Measurements from ENCODE around the gene CHST6. TPM values are rescaled to one million over a fixed set of nuclear protein-coding genes. Genes with fewer than 3 reads are reported as not detected.
"Not testable (repeated sequence)": the region's sequence is repeated elsewhere in the genome, so short reads cannot be mapped to it uniquely, and the experiment has no call there.

CHST6 gene
- total RNA-seq, 1 donor from 2014 or later, result 0.64 TPM

DNA sequence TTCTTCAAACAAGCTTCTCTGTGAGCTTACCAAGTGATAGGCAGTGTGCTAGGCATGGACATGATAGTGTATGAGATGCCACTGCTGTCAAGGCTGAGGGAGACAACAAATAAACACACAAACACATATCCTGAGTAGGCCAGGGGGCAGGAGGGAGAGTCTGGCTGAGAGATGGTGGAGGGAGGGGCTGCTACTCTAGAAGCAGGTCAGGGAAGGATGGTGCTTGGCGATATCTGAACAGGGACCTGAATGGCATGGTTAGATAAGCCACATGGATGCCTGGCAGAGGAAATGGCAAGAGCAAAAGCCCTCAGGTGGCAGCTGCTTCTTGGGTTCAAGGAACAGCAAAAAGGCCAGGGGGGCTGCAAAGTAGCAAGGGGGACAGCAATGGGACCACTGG, 8.6 kb upstream of the CHST6 start:
- no peak for DNase-seq (ENCODE audit: low read depth in 2 of 2)

GRCh38 chr16:75502916-75503605, 7.8 kb upstream of the CHST6 start:
- no peak for DNase-seq (ENCODE audit: low read depth in 2 of 2)

DNA sequence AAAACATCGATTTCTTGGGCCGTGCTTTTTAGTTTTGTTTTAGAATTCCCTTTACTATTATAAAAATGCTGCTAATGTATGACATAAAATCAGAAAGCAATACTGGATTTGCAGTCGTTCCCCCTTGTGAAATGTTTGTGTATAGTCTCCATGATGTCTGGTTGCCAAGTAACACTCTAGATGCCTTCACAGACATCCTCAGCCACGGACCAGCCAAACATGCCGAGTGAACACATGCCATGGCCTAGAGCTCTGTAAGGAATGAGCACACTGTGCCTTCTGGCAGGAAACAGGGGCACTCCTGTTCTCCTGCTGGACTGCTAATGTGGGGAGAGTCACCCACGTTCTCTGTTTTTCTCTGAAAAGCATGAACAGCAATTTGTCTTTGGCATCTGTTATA, 6.6 kb upstream of the CHST6 start:
- DNase-seq (ENCODE audit: low read depth in 2 of 2), result not testable (repeated sequence)

GRCh38 chr16:75501359-75501758, 6.1 kb upstream of the CHST6 start:
- DNase-seq (ENCODE audit: low read depth in 2 of 2), result no peak

DNA sequence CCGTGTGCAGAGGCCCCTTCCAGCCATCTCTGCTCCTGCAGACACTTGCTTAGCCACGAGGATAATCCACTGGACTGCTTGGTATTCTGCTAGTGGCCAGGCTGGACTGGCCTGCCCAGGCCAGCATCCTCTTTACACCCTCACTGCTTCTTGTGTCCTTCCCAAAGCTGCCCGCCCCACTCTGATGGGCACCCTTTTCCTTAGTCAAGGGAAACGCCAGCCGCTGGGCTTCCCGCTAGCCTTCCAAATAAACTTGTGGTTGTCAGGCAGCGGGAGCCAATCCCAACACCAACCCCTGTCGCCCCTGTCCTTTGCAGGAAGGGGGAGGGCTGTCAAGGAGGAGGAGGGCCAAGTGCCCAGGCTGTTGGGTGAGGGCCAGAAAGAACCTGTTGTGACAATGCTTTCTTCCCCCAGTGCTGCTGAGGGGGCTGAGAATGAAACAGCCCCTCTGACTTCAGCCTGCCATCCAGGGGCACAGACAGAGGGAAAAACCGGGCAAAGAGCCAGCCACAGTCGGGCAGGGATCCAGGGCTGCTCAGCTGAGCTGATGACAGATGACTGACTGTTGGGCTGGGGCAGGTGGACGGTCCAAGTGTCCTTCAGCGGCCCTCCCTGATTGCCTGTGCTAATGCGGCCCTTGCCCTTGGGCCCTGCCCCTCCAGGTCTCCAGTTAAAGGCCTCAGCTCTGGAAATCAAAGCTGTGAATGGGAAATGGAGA, 3.5 kb upstream of the CHST6 start:
- peak; percentile 48 to 70 for DNase-seq (ENCODE audit: low read depth in 2 of 2)

- DNase-seq (ENCODE audit: low read depth in 2 of 2), result no peak
These were observed 2.3 kb upstream of the CHST6 start for GRCh38 chr16:75497558-75497957.

DNA sequence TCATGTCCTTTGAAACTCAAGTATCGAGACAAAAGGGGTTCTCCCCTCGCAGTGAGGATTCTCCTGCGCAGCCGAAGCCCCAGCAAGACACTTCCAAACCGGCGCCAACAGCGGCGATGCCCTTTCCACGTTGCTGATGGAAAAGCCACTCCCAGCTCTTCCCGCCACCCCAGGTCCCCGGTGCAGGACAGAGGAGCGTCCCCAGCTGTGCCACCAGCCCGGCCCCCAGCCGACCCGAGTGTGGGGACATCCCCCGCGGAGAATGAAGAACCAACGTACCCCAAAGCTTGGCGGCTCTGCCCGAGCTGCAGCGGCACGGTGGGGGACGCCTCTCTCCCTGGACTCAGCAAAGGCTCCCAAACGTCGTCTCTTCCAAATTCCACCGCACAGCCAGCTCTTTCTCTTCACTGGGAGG, 573 bp downstream of the CHST6 start:
- no peak for DNase-seq (ENCODE audit: low read depth in 2 of 2)

DNA sequence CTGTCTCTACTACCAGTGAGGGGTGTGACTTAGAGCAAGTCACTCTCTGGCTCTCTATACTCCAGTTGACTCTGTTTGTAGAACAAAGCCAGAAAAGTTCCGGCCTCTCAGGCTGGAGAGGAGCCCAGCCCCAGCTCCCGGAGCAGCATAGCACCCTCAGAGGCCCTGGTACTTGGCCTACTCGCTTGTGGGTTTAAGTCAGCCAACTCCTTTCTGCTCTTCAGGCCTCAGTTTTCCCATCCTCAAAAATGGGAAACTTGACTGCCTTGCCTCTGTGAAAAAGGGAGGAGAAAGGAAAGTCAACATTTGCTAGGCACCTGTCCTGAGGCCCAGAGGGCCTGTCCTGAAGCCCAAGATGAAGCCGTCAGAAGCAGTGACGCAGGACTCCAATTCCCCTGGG, 1.1 kb downstream of the CHST6 start:
- no peak for DNase-seq (ENCODE audit: low read depth in 2 of 2)

DNA sequence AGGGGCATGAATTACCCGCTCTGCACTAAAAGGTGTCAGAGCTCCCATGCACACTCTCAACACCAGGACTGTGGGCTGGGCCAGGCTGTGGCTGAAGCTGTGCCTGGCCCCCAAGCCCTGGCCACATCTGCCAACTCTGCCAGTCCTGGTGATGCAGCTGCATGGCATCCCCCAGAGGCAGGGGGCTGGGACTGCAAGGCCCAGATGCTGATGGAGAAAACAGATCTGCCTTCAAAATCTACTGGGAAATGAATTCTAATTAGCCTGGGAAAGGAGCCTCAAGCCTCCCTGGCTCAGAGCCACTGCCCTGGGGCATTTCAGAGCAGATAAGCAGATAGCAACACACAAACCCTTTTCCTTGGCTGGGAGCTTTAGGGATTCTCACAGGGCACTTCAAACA, 3.4 kb downstream of the CHST6 start:
- DNase-seq (ENCODE audit: low read depth in 2 of 2), result no peak

GRCh38 chr16:75488322-75488721, 6.9 kb downstream of the CHST6 start:
- no peak for DNase-seq (ENCODE audit: low read depth in 2 of 2)

DNA sequence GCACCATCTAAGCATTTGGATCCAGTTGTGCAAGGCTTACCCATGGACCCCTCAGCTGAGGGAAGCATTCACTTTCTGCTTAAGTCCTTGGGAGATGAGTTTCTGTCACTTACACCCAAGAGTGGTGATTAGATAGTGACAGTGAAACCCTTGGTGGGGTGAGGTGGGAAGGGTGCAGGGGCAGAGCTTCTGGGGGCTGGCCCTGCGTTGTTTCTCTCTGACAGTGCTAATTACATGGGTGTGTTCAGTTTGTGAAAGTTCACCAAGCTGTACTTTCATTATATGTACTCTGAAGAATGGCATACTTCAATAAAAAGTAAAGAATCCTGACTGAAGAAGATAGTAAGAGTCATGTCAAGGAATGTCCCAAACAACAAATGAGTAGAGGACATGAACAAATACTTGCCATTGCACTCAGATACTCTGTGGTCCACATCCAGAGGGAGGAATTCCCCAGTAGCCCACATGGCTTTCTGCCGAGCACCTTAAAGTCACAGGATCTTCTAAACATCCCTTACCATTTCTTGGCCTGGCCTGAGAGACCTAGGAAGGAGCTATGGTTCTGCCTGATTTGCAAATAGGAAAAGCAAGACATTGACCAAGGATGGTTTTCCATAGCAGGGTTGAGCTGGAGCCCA, 8.4 kb downstream of the CHST6 start:
- DNase-seq (ENCODE audit: low read depth in 2 of 2), result no peak

DNA sequence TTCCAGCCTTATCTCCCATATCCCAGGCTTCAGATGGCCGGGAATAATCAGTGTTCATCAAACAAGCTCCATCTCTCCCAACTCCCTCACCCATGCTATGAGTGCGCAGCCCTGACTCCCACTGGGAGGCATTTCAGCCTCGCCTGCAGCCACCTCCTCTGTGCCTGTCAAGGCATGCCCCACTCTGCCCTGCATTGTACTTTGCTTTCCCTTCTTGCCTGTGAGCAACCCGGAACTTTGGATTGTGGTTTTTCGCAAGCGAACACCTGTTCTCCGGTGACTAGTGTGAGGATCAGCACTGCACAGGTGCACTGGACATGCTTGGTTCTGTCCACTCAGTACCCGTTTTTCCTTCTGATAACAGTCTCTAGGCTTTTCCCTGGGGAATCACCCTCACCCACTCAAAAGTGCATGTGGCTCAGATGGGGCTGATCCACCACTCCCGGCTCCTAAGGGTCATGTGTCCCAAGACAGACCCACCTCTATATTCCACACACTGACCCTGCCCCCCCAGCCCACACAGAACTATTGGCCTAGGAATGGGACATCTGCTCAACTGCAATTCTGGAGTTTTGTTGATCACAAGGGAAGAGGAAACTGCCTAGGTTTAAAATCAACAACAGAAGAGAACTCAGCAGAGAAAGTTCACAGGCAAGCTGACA, 9.1 kb downstream of the CHST6 start:
- no peak for DNase-seq (ENCODE audit: low read depth in 2 of 2)

- DNase-seq (ENCODE audit: low read depth in 2 of 2), result no peak
These were observed 9.8 kb downstream of the CHST6 start for GRCh38 chr16:75485230-75486013.

- DNase-seq (ENCODE audit: low read depth in 2 of 2), result no peak
These were observed 12.0 kb downstream of the CHST6 start for GRCh38 chr16:75483222-75483621.

DNA sequence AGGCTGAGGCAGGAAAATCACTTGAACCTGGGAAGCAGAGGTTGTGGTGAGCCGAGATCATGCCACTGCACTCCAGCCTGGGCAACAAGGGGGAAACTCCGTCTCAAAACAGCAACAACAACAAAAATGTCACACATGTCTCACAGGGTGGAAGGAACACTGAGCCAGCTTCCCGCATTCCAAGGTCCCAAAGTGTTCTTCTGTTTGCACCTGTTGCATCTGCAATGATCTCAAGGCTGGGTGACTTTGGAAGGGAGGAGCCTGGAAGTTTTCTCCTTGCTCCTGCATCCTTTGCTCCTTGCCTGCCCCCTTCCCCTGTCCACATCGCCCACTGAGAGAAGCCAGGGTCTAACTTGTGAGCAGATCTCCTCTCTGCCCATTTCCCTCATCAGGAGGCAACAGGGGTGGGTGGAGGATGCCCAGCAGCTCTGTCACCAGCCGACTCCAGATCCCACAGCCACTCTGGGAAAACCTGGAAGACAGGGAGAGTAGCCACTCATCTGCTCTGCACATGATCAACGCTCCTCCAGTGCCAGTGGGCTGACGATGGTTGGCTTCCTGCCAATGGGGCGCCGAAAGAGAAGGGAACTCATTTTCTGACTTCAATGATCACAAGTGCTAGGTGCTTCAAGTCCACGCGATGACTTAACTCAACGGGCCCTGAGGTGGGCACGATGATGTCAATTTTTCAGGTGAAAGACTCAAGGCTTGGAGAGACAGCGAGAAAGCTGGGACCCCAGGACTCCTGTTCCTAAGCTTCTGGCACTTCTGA, 12.6 kb downstream of the CHST6 start:
- DNase-seq (ENCODE audit: low read depth in 2 of 2), result no peak

DNA sequence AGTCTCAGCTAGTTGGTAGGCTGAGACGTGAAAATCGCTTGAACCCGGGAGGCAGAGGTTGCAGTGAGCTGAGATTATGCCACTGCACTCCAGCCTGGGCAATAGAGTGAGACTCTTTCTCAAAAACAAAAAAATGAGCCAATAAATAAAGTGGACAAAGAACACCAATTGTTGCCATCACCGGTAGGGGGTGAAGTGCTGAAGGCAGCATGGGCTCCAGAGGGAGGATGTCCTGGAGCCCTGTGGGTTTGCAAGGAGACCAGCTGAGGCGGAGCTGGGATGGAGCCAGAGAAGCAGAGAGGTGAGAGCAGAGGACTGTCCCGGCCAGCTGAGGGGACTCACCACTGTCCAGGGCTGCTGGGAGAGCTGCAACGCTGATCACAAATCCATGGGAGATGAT, 13.8 kb downstream of the CHST6 start:
- no peak for DNase-seq (ENCODE audit: low read depth in 2 of 2)

- no peak for DNase-seq (ENCODE audit: low read depth in 2 of 2)
These were observed 15.7 kb downstream of the CHST6 start for GRCh38 chr16:75479421-75479990.

DNA sequence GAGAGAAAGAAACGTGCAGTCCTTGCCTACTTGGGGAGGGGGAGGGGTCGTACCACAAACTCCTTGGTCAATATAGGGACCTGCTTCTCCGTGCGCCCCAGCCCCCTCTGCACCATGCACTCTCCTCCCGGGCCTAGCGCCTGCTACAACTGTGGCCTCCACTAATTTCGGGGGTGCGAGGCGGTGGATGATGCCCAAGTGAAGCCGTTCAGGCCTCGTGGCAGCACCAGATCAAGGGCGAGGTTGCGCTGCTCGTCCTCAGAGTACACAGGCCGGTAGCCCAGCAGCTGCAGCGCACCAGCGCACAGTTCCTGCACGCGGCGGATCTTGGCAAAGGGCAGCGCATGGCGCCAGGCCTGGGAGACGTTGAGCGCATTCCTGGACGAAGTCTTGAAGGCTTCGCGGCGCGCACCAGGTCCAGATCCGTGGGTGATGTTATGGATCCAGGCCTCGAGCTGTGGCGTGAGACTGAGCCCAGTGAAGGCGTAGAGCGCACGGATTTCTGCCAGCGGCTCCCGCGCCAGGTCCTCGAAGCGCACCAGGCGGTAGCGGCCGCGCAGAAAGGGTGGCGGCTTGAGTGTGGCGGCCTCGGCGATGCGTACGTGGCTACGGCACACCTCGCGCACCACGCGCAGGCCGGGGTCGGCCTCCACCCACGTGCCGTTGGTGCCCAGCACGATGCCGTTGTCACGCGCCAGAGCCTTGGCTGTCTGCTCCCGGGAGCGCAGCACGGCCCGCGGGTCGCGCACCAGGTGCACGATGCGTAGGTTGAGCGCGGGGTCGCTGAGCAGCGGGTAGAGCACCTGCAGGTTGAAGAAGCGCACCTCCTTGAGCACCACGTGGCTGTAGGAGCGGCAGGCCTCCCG, 16.5 kb downstream of the CHST6 start:
- no peak for DNase-seq (ENCODE audit: low read depth in 2 of 2)

Data from dermis microvascular lymphatic vessel endothelial cell (primary cell).